CD4-positive, alpha-beta T cell (primary cell): ENCODE measurements around the gene PHF13. TPM values are rescaled to one million over a fixed set of nuclear protein-coding genes. Genes with fewer than 3 reads are reported as not detected.

Experiments used
- ATAC-seq: fragments of 200-7000 bp; cut with Tn5 transposase; one replicate; pipeline ENCODE4 v1.10.0; 2022; ENCODE audit warnings: mild to moderate bottlenecking; ENCODE audit not compliant: poor library complexity
- CTCF ChIA-PET: fragments of 350-600 bp; sonication (Branson Sonifier 250); formaldehyde crosslinking; loops from one replicate; lab custom pipeline; 2021; ENCODE audit warnings: antibody characterized with exemption, inconsistent platforms; lab: Charles Lee
- POLR2A ChIA-PET: fragments of 350-600 bp; sonication (Branson Sonifier 250); formaldehyde crosslinking; loops from one replicate; lab custom pipeline; 2021; ENCODE audit warnings: antibody characterized with exemption, inconsistent platforms; lab: Charles Lee
- DNase-seq, 14 experiments: peaks; one replicate each; pipeline ENCODE4 v3.0.0-alpha.2; 2013 to 2020; ENCODE audit warnings: mixed read lengths in 2 of 14
- H3K27ac ChIP-seq, 2 donors: one replicate each; pipeline versions ENCODE4 v1.5.1 to v1.7.0; 2013; ENCODE audit warnings: low read length in 2 of 2, low read depth in 1 of 2, mild to moderate bottlenecking in 1 of 2
- H3K27me3 ChIP-seq, 2 experiments: 1 replicate in 1 of 2; 2 replicates in 1 of 2; pipeline versions ENCODE4 v1.6.1 to v1.7.0; 2013; ENCODE audit warnings: low read length in 2 of 2, control low read depth in 1 of 2, mild to moderate bottlenecking in 1 of 2, moderate library complexity in 1 of 2; ENCODE audit not compliant: insufficient read depth in 2 of 2, control insufficient read depth in 1 of 2
- H3K36me3 ChIP-seq: one replicate; pipeline ENCODE4 v1.6.1; 2013; ENCODE audit warnings: low read length, control low read depth; ENCODE audit not compliant: insufficient read depth
- H3K4me1 ChIP-seq: one replicate; pipeline ENCODE4 v1.6.1; 2013; ENCODE audit warnings: low read length, control low read depth; ENCODE audit not compliant: insufficient read depth
- H3K4me3 ChIP-seq: one replicate; pipeline ENCODE4 v1.5.1; 2013; ENCODE audit warnings: mild to moderate bottlenecking, low read length, moderate library complexity
- H3K9me3 ChIP-seq, 2 experiments: 1 replicate in 1 of 2; 2 replicates in 1 of 2; pipeline versions ENCODE4 v1.6.1 to v1.7.0; 2013; ENCODE audit warnings: low read length in 2 of 2, mild to moderate bottlenecking in 2 of 2, control low read depth in 1 of 2, moderate library complexity in 1 of 2; ENCODE audit not compliant: control insufficient read depth in 1 of 2, insufficient read depth in 1 of 2
- H3K27ac Mint-ChIP-seq: one replicate; pipeline ENCODE4 v1.8.0; 2020; ENCODE audit warnings: mixed read lengths
- H3K27me3 Mint-ChIP-seq: one replicate; pipeline ENCODE4 v1.8.0; 2021; ENCODE audit warnings: mixed read lengths
- H3K36me3 Mint-ChIP-seq: one replicate; pipeline ENCODE4 v1.8.0; 2021; ENCODE audit warnings: low read depth, mixed read lengths
- H3K4me1 Mint-ChIP-seq: one replicate; pipeline ENCODE4 v1.8.0; 2021; ENCODE audit warnings: low read depth, mixed read lengths
- H3K4me3 Mint-ChIP-seq: one replicate; pipeline ENCODE4 v1.8.0; 2020; ENCODE audit warnings: mild to moderate bottlenecking, mixed read lengths
- H3K9me3 Mint-ChIP-seq: one replicate; pipeline ENCODE4 v1.8.0; 2020; ENCODE audit warnings: mixed read lengths
- CTCF ChIP-seq: fragments of 200-600 bp; IDR thresholded peaks from one replicate; pipeline ENCODE4 v1.8.0; 2022; ENCODE audit warnings: antibody characterized with exemption, mild to moderate bottlenecking
- intact Hi-C, 2 experiments: fragments of 100-400 bp; cut with DNase I in 1 of 2; cut with micrococcal nuclease in 1 of 2; formaldehyde crosslinking; loops; one replicate each; pipeline versions ENCODE4 v1.15.1 to v1.9.0; 2023 to 2025; cut with DNase I, micrococcal nuclease
- total RNA-seq, 174 experiments: library from RNA in 2 of 174; stranded (reverse) in 2 of 174; gene quantifications; one replicate each; pipeline ENCODE4 v1.2.3 and lab custom pipeline; 2021 to 2026

Gene PHF13
- total RNA-seq, 2 experiments from 2014 or later, result 4.0 to 4.9 TPM

- H3K27ac Mint-ChIP-seq, result peak overlapping the region; percentile 100
- Histone ChIP-seq H3K4me3 (peak overlapping the region; percentile 95), H3K36me3 (peaks cover 6% of the 10 kb centered on the region), H3K4me1 (peaks cover 50% of the 10 kb centered on the region), H3K9me3 (no peaks in the 10 kb centered on the region), H3K27me3 (no peaks in the 10 kb centered on the region), H3K27ac (peak overlapping the region; percentile 80 to 95)
- H3K9me3 Mint-ChIP-seq, result no peaks in the 10 kb centered on the region
- intact Hi-C loops, result loop anchor here (1.0 to 10.0 kb wide), 7 partner anchors 10 to 98 kb away; partner anchors contain the start of genes PHF13 (in 2 of the 2), DNAJC11 (in 1 of the 2), NOL9 (in 1 of the 2) and TAS1R1 (in 1 of the 2)
- no peaks in the 10 kb centered on the region for H3K27me3 Mint-ChIP-seq
- peaks cover 32% of the 10 kb centered on the region for H3K36me3 Mint-ChIP-seq
- peak; percentile 45 for ATAC-seq
- DNase-seq, result peak; percentile 43 to 83 (median 57)
- H3K4me1 Mint-ChIP-seq, result peaks cover 36% of the 10 kb centered on the region
- ChIA-PET CTCF (interaction anchor here (0.6 to 5.3 kb wide), 7 partner anchors 9 to 49 kb away, joined by 3 to 22 read pairs (median 4); partner anchors contain the start of genes NOL9, TAS1R1 and THAP3), POLR2A (interaction anchor here (0.7 to 6.3 kb wide), 16 partner anchors 8 to 245 kb away, joined by 3 to 139 read pairs (median 8); partner anchors contain the start of genes ACOT7, CAMTA1, NOL9 and PHF13)
- H3K4me3 Mint-ChIP-seq, result peak overlapping the region; percentile 93
- no peak for TF ChIP-seq CTCF
Observed at GRCh38 chr1:6603238-6603914, 10.2 kb upstream of the PHF13 start.

- Mint-ChIP-seq H3K9me3 (no peaks in the 10 kb centered on the region), H3K27me3 (no peaks in the 10 kb centered on the region), H3K36me3 (peaks cover 32% of the 10 kb centered on the region), H3K4me1 (peaks cover 35% of the 10 kb centered on the region), H3K27ac (peak overlapping the region; percentile 100), H3K4me3 (peak overlapping the region; percentile 93)
- no peaks in the 10 kb centered on the region for H3K9me3 ChIP-seq
- H3K27ac ChIP-seq, result peak overlapping the region; percentile 80 to 95
- CTCF ChIA-PET, result interaction anchor here (0.6 to 2.3 kb wide), 5 partner anchors 8 to 50 kb away, joined by 3 to 8 read pairs (median 3); partner anchors contain the start of gene NOL9
- peak in 6 of 14 experiments; percentile 16 to 51 (median 26) for DNase-seq
- POLR2A ChIA-PET, result interaction anchor here (1.1 to 6.3 kb wide), 11 partner anchors 8 to 210 kb away, joined by 4 to 139 read pairs (median 20); partner anchors contain the start of genes ACOT7, CAMTA1, NOL9 and PHF13
- peaks cover 43% of the 10 kb centered on the region for H3K4me1 ChIP-seq
- intact Hi-C loops, result loop anchor here (1.0 to 10.0 kb wide), 7 partner anchors 9 to 97 kb away; partner anchors contain the start of genes PHF13 (in 2 of the 2), DNAJC11 (in 1 of the 2), NOL9 (in 1 of the 2) and TAS1R1 (in 1 of the 2)
- no peak for ATAC-seq
- peaks cover under 1% of the 10 kb centered on the region for H3K36me3 ChIP-seq
- no peaks in the 10 kb centered on the region for H3K27me3 ChIP-seq
- no peak for TF ChIP-seq CTCF
- peak overlapping the region; percentile 95 for H3K4me3 ChIP-seq
Observed at GRCh38 chr1:6603915-6604558, 9.5 kb upstream of the PHF13 start.
